Activated CD4-positive, alpha-beta T cell treated with anti-CD3 and anti-CD28 coated beads, Interleukin-2, amount 50 U/mL, for 16 hours (primary cell): ENCODE results near the gene RAP2B.
A peak's percentile ranks its signal among the peaks of the same experiment; 100 is the strongest.
"Not testable (repeated sequence)": the region's sequence is repeated elsewhere in the genome, so short reads cannot be mapped to it uniquely, and the experiment has no call there.

Experiments
- DNase-seq: peaks from one replicate; pipeline ENCODE4 v3.0.0-alpha.2; 2020

The RAP2B gene

DNA sequence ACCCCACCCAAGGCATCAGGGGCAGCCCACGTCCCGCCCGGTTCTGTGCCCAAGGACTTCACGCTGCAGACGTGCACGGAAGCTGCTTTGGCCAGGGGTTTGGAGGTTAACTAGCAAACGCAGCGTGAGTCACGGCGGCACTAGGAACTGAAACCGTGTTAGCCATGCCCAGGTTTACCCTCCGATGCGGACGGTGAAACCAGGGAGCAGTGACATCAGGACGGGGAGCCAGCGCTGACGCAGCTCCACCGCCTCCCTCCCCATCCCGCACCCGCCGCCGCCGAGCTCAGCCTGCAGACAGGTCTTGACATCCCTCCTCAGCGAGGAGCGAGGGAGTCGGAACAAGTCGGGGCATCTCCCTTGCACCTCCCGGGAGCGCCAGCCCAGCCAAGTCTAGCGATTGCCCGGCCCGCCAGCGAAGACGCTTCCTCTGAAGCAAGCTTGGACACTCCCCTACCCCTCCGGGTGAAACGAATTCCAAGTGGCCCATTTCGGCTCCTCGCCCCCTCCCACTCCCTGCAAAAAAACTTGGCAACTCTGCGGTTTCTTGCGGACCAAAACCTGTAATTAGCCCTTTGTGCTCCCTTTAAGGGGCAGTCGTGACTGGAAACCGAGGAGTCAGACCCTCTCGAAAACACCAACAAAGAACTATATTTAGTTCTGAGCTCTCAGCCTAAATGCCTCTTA lies 1.4 kb upstream of the RAP2B start:
- DNase-seq = peak; percentile 83

GRCh38 chr3:153161138-153161713 lies 800 bp upstream of the RAP2B start:
- peak; percentile 97 for DNase-seq

DNA sequence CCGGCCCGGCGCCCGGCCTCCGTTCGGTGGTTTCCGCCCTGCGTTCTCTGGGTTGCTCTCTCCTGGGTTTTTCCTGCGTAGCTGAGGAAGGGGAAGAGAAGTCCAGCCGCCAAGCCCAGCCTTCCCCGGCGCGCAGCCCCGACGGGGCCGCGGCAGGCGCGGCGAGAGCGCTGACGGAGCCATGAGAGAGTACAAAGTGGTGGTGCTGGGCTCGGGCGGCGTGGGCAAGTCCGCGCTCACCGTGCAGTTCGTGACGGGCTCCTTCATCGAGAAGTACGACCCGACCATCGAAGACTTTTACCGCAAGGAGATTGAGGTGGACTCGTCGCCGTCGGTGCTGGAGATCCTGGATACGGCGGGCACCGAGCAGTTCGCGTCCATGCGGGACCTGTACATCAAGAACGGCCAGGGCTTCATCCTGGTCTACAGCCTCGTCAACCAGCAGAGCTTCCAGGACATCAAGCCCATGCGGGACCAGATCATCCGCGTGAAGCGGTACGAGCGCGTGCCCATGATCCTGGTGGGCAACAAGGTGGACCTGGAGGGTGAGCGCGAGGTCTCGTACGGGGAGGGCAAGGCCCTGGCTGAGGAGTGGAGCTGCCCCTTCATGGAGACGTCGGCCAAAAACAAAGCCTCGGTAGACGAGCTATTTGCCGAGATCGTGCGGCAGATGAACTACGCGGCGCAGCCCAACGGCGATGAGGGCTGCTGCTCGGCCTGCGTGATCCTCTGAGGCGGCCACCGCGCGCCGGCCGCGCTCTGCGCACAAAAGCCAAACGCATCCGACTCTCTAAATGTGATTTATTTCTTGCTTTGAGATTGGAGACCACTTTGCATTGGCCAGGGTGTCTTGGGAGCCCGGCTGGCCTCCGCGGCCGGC lies 727 bp downstream of the RAP2B start:
- DNase-seq = peak; percentile 40

GRCh38 chr3:153163393-153163724 lies 1.3 kb downstream of the RAP2B start:
- peak; percentile 18 for DNase-seq

DNA sequence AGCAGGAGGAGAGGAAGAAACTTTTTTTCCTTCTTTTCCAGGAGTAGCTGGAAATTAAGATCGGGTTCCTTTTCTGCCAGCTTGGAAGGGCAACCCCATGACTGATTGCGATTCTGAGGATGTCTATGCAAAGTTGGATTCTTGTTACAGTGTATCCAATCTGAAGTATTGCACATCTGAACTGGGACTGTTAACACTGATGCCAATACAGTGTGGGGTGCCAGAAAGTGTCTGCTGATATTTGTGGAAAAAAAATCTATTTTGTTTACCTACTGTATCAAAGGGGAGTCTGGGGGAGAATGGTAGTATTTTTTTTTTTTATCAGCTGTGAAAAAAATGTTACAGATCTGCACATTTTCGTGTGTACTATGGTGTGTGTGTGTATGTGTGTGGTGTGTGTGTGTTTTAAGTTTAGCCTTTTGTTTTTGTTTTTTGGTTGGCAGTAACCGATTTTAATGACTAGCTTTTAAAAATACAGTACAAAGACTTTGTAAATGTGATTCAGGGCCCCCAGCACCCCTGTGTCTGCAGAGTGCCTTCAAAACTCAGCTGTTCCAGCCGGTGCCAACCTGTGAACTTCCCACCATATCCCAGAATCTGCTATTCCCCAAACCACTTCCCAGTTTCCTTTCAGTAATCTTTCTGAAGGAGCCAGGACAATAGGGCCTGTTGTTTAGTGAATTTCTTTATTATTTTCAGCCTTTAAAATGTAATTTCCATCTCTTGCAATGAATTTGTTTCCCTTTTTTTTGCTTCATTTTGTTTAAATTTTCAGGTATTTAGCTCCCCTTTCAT lies 1.9 kb downstream of the RAP2B start:
- no peak for DNase-seq

DNA sequence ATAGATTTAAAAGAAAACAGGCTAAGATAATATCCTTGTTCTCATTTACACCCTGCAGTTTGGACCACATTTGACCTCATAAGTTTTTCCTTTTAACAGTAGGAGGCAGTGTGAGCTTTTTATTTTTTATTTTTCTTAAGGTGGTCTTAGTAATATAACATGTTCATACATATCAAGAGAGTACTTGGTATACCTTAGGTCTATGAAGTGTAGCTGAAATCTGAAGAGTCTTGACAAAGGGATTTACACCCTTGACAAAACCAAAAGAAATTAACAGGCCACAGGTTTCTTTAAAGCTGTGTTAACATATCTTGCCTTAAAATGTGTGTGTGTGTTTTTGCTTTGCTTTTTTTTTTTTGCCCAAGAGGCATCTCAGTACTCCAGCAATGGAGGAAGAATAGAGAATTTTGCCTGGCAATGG lies 3.2 kb downstream of the RAP2B start:
- DNase-seq = peak; percentile 24

DNA sequence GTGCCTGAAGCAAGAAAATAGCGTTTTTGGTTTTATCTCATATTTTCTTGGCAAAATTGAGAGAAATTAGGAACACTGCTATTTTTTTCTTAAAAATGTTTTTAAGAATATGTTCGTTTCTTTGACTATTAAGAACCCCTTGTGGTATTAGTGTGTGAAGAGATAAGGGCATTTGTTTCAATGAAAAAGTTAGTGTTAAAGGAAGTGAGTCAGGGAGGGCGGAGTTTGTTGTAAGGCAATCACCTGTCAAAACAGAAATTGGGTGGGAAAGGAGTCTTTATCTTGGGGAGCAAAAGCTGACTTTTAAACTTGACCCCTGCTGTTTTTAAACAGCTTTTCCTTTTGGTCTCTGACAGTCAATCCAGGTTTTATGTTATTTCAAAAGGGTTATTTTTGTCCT lies 4.2 kb downstream of the RAP2B start:
- peak; percentile 47 for DNase-seq

- DNase-seq = no peak
Observed at GRCh38 chr3:153166796-153167195, 4.8 kb downstream of the RAP2B start.

- no peak for DNase-seq
Observed at GRCh38 chr3:153169793-153170383, 7.9 kb downstream of the RAP2B start.

DNA sequence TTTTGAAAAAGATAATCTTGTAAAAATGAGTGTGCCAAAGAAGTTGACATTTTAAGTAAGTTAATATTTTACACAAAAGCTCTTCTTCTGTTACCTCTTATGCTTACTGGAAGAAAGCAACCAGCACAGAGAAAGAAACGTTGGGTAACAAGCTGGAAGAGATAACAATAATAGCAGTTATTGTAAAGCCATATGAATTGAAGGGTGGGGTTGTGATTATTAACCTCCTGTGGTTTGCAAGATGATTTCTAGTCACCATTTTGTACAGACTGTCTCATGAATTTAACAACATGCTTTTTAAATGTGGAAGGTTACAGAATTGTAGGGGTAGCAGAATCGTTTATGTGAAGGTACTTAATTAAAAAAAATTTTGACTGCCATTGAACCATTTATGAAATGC lies 9.2 kb downstream of the RAP2B start:
- DNase-seq = no peak

GRCh38 chr3:153171918-153172317 lies 9.9 kb downstream of the RAP2B start:
- no peak for DNase-seq

GRCh38 chr3:153172796-153173757 lies 11.1 kb downstream of the RAP2B start:
- no peak for DNase-seq

- no peak for DNase-seq
Observed at GRCh38 chr3:153173758-153174516, 11.9 kb downstream of the RAP2B start.

GRCh38 chr3:153176197-153176596 lies 14.2 kb downstream of the RAP2B start:
- no peak for DNase-seq

GRCh38 chr3:153180860-153181372 lies 18.9 kb downstream of the RAP2B start:
- DNase-seq = no peak

DNA sequence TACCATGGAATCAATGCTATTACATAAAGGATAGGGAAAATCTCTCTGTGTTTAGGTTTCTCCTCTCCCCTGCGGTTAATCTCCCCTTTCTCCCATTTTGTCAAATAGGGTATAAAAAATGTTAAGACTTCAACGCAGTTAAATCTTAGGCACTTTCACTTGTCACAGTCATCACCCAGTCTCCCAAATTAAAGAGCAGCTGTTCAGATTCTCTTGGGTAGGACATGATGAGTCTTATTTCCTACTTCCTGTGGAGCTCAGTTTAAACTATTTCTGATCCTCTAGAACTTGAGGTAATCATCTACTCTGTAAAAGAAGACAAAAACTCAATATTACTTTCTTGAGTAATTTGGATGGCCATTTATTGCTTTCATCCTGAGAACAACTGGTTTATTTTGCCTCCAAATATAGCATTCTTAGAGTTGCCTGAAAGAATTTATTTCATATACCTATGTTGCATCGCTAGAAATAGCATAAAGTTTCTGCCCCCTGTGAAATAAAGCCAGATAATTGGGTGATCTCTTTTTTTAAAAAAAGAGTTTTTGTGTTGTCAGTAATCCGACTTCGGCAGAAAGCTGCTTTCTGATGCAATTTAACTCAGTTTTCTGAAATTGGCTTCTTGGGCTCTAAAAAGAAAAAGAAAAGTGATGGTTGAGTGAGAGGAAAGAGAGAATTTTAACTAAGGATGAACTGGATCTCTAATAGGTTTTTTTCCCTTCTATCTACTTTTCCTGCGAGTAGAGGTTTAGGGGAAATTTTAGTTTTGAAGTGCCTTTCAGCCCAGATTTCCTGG lies 20.7 kb downstream of the RAP2B start:
- no peak for DNase-seq

GRCh38 chr3:153190923-153191322 lies 28.9 kb downstream of the RAP2B start:
- DNase-seq = no peak

DNA sequence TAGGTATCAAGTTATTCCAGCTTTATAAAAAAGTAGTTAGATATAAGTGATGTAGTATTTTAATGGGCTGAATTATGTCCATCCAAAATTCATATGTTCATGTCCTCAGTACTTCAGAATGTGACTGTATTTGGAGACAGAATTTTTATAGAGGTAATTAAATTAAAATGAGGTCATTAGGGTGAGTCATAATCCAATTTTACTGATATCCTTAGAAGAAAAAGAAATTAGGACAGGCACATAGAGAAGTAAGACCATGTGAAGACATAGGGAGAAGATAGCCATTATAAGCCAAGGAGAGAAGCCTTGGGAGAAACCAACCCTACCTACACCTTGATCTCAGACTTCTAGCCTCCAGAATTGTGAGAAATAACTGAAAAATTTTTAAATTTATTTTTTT lies 30.3 kb downstream of the RAP2B start:
- no peak for DNase-seq

GRCh38 chr3:153193786-153194476 lies 31.9 kb downstream of the RAP2B start:
- DNase-seq = not testable (repeated sequence)
